Limb (tissue), 2 donors: Measurements from ENCODE around the gene TSPAN18.

Experiments used
- DNase-seq, 2 donors: peaks; one replicate each; pipeline ENCODE4 v3.0.0-alpha.2; 2016; ENCODE audit errors: extremely low spot score in 2 of 2

TSPAN18 gene

GRCh38 chr11:44777209-44778194 lies 50.7 kb downstream of the TSPAN18 start:
- DNase-seq: peak in 1 of 2 donors; percentile 30

DNA sequence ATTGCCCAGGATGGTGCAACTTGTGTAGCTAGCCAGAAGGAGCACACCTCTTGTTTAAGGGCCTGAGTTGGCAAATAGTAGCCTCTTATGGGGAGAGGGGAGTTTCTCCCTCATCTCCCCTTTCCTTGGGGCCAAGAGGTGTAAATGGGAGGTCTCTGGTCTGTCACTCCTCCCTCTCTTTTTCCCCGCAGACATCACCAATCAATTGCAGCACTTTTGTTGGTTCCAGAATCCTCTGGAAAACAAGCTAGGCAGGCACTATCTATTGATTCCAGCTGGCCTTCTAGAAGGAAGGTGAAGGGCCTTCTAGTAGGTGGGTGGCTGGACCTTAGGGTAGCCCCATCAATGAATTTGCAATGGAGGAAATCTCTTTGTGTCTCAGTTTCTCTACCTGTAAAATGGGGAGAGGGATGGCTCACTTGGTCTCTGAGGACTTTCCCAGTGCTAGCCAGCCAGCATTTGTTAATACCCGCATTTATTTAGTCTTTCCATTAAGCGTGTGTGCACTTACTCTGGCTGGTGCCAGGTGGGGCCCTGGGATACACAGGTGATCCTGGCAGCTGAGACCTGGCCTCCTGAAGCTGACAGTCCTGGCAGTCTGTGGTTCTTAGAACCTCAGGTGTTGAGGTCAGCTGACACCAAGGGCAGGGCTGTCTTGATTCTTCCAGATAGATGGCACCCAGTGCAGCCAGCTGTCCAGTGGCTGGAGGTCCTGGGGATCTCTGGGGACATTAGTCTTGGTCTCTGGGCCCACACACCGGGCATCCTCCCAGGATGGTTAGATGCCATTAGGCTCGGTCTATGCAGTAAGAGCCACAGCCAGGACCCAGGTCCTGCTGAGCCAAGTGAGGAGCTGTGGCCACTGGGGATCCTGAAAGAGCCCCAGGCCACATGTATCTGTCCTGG lies 51.7 kb downstream of the TSPAN18 start:
- peak in 1 of 2 donors; percentile 23 for DNase-seq

DNA sequence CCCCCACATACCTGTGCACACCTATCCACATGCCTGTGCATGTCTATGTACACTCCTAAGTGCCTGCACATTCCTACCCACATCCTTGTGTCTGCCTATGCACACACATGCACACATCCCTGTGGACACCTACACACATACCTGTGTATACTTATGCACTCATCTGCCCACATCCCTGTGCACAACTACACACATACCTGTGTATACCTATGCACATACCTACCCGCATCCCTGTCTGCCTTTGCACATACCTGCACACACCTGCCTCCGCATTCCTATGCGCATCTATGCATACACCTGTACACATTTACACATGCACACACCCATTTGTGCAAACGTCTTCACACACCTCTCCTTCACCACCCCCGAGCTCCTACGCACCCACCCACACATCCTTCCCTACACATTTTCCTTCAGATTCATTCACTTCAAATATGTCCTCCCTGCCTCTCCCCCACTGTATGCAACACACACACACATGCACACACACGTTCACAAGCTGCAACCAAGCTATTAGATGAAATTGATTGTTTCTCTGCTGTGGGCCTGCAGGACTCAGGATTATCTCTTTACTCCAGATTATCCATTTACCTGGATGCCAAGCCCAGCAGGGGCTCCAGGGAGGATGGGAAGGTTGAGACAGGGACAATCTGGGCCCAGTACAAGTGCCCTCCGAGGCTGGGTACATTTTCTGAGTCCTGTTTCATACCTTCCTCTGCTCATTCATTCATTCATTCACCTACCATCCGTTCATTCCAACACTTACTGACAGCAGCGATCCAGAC lies 53.2 kb downstream of the TSPAN18 start:
- peak in 1 of 2 donors; percentile 21 for DNase-seq

DNA sequence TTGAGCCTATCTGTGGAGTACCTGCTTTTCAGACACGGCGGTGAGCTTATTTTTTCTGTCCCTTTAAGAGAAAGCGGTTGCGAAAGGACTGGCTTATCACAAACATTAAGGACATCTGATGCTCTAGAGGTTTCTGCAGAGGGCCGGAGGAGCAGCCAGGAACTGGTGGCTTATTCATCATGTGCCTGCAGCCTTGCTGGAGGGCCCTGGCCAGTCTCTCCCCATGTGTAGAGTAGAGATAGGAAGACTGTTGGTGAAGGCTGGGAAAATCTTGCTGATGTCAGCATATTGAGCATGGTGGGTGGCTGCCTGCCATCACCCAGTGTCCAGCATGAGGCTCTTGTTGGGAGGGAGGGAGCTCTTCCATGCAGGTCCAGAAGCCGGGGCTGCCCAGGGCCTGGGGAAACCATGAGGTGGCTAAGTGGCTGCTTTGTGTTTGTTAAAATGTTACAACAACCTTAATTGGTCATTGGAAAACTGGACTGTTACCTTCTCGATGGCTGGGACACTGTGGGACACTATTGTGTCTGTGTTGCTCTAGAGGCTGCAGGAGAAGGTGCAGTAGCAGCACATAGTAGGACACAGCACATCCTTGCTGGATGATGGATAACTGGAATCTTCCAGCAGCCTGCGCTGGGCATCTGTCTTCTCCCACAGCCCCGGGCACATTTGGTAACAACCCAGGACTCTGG lies 54.3 kb downstream of the TSPAN18 start:
- peak in 1 of 2 donors; percentile 33 for DNase-seq

- DNase-seq: no peak
Observed at GRCh38 chr11:44781655-44782054, 54.9 kb downstream of the TSPAN18 start.

DNA sequence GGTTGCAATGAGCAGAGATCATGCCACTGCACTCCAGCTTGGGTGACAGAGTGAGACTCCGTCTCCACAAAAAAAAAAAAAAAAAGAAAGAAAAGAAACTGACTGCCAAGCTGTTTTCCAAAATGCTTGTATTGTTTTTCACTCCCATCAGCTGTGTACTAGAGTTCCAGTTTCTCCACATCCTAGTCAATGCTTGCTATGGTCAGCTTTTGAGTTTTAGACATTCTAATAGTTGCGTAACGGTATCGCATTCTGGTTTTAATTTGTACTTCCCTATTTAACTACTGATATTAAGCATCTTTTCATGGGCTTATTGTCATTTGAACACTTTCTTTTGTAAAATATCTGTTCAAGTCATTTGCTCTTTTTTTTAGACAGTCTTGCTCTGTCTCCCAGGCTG lies 55.7 kb downstream of the TSPAN18 start:
- DNase-seq: no peak

DNA sequence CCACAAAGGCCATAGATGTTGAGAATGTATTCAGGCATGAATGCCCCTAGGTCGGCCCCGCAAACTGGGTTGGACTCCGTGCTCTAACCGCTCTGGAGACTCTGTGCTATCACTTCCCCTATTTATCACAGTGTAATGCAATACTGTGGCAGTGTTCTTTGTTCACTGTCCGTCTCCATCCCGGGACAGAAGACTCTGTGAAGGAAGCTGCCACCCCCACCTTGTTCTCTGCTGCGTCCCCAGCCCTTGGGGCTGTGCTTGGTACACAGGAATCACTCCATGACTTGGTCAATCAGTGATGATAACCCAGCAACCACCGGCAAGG lies 57.6 kb downstream of the TSPAN18 start:
- no peak for DNase-seq

DNA sequence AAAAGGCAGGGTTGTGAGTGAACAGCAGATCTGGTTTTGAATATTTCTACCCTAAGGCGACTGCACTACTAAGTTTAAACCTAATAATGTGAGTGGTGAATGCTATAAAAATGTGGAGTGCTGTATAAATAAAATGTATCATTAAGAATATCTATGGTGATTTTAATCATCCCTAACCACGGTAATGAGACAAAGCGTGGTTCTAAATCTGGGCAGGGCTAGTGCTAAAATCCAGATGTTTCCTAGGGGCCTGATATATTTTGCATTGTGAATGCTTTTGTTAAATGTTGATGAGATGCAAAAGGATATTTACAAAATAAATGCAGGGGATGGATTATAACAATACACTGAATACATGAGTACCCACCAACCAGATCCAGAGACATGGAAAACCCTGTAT lies 58.1 kb downstream of the TSPAN18 start:
- DNase-seq: no peak

DNA sequence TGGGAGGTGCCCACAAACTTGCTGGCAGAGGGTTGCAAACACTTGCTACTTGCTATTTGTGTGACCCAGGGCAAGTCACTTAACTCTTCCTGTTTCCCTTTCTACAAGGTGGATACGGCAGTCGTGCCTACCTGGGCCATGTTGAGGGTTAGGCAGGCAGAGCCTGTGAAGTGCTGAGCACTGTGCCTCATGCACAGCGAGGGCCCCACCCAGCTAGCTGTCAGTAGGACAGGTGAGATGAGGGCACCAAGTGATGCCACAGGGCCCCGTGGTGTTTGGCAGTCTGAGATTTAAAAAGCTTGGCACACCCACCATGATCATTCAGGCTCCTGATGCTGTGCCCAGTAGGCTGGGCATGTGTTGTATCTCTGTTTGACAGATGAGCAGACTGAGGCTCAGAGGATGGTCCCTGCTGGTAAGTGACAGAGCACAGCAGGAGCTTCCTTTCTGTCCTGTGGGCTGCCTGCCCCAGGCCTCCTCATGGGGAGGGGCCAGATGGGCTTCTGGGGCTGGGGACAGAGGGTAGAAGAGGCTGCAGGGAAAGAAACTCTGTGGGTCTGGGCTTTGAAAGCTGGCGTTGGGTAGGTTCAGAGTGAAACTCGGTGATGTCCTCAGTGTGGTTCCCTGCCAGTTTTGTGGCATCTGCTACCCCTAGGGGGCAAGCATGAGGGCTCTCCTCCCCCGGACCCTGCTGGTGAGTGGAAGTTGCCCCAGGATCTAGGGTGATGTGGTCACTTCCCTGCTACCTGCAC lies 59.3 kb downstream of the TSPAN18 start:
- no peak for DNase-seq

DNA sequence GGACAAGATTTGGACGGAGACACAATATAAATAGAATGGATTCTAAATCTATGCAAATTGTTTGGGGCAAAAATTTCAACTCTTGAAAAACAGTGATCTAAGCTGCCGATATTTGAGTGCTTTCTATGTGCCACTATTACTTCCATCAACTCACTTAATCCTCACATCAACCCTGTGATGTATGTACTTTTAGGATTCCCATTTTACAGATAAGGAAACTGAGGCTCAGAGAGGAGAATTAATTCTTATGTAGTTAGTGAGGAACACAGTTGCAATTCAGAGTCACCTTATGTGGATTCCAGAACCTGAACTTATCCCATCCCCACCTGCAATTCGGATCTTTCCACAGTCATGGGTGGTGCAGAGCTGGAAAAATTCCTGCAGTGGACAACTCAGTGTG lies 60.3 kb downstream of the TSPAN18 start:
- DNase-seq: no peak

GRCh38 chr11:44787981-44788380 lies 61.2 kb downstream of the TSPAN18 start:
- DNase-seq: no peak

DNA sequence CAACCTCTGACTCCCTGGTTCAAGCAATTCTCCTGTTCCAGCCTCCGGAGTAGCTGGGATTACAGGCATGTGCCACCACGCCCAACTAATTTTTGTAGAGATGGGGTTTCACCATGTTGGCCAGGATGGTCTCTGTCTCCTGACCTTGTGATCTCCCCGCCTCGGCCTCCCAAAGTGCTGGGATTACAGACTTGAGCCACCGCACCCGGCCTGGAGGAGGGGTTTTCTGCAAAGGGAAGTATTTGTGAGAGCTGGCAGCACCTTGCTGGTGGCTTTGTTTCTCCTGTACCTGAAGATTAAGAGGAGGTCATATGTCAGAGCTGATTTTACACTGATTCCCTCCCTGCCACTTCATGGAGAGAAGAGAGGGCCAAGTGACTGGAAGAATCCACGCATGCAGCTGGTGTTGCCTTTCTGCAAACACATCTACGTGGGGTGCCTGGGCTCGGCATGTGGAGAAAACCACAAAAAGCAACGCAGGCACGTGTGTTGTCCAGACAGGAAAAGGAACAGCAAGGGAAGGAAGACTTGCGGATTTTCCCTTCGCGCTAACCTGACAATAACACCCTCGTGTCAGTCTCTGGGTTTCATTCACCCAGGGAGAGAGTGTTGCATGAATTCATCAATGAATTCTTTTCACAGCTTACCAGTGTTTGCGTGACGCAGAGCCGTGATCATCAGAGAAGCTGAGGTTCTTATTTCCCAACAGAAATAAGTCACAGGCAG lies 61.9 kb downstream of the TSPAN18 start:
- no peak for DNase-seq

- no peak for DNase-seq
Observed at GRCh38 chr11:44789496-44789895, 62.7 kb downstream of the TSPAN18 start.

DNA sequence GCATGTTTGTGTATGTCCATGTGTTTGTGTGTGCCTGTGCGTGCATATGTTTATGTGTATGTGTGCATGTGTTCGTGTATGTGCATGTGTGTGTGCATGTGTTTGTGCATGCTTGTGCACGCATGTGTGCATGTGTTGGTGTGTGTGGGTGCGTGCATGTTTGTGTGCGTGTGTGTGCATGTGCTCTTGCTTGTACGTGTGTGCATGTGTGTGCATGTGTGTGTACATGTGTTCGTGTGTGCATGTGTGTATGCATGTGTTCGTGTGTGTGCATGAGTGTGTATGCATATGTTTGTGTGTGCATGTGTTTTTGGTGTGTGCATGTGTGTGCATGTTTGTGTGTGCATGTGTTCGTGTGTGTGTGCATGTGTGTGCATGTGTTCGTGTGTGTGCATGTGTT lies 63.4 kb downstream of the TSPAN18 start:
- no peak for DNase-seq

DNA sequence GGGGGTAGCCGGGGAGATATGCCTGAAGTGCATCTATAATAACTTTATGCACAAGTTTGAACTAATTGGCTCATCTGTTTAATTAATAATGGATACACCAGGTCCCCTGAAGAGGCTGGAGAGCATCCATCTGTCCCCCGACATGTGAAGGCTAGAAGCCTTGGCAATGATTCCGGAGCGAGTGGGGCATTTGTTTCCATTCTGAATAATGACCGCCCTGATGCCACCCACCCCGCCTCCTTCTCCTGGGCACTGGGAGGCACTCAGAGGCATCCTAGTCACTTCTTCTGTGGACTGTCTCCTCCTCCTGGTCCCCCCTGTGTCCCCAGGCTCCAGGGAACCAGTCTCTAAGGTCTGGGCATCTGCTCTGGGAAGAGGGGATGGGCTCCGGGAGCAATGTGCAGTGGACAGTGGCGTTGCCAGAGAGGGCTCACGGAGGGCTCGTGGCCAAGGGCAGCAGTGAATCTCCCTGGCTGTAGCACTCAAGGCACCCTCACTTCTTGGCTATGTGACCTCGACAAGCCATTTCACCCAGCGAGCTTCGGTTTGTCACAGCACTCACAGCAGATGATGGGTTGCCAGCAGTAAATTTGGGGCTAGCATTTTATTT lies 64.7 kb downstream of the TSPAN18 start:
- no peak for DNase-seq

GRCh38 chr11:44792171-44792570 lies 65.4 kb downstream of the TSPAN18 start:
- no peak for DNase-seq

DNA sequence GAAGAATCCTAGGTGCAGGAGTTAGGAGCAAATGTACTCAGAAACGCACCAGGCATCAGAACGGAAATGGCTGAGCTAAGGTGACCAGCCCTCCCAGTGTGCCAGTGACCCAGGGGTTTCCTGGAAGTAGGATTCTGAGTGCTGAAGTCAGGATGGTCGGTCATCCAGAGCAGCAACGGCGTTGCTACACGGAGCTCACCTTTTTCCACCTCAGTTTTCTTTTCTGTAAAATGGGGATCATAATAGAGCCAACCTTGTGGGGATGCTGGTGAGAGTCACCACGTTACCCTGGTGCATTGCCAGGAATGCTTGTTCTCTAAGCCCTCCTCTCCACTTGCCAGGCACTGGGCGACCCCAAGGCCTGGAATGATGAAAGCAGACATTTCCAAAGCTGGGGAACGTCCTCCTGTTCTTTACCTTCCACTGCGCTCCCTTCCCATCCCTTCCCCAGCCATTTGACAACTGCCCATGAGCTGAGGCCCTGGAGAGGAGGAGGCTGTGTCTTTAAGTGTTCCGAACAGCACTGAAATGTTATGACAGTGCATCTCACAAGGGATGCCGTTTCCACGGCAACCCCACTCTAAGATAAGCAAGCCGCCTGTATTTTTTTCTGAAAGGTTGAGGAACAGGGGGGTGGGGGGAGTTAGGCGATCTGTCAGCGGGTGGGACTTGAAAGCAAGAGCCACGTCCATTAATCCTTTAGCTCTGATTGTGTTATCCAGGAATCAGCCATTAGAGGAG lies 66.8 kb downstream of the TSPAN18 start:
- peak in 1 of 2 donors; percentile 72 for DNase-seq

- DNase-seq: no peak
Observed at GRCh38 chr11:44795803-44796535, 69.2 kb downstream of the TSPAN18 start.
